ENCODE data around the gene OR6S1.
"Not testable (repeated sequence)": the region's sequence is repeated elsewhere in the genome, so short reads cannot be mapped to it uniquely, and the experiment has no call there.

OR6S1 gene

DNA sequence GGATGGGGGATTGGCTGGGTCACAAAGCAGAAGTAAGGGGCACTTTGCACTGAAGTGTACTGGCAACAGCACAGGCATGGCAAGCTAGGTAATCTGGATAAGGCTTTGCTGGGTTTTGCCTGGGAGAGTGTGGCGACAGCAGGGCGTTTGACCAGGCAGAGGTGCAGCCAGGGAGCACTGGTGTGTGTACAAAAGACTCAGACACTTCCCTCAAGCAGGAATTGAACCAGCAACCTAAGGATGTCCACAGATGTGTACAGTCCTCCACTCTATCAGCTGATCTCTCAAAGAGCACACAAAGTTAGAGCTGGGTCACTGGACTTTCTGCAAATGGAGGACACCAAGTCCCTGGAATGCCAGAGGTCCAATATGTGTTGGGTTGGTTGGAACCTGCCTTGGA, 27.5 kb upstream of the OR6S1 start:
- DNase-seq (ENCODE audit: low spot score), result no peak

DNA sequence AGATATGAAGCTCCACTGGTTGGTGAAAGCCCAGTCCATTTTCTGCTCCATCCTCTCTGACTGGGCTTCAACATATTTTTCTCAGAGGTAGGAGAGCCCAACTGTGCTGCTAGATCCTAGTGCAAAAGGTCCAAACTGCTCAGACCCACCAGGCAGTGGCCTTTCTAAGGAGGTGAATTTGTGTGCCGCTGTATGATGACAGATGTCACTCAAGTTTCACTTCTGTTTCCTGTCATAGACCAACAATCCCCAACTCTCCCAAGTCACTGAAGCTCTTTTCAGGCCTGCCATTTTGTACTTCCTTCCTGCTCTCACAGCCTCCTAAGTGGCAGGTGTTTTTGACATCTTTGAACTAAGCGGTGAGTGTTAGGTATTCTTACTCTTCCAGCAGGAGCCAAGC, 26.5 kb upstream of the OR6S1 start:
- DNase-seq (ENCODE audit: low spot score), result no peak

DNA sequence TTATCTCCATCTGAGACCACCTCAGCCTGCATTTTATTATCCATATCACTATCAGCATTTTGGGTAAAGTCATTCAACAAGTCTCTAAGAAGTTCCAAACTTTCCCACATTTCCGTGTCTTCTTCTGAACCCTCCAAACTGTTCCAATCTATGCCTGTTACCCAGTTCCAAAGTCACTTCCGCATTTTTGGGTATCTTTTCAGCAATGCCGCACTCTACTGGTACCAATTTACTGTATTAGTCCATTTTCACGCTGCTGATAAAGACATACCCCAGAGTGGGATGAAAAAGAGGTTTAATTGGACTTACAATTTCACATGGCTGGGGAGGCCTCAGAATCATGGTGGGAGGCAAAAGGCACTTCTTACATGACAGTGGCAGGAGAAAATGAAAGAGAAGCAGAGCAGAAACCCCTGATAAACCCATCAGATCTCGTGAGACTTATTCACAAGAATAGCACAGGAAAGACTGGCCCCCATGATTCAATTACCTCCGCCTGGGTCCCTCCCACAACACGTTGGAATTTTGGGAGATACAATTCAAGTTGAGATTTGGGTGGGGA, 25.0 kb upstream of the OR6S1 start:
- not testable (repeated sequence) for DNase-seq (ENCODE audit: low spot score)

DNA sequence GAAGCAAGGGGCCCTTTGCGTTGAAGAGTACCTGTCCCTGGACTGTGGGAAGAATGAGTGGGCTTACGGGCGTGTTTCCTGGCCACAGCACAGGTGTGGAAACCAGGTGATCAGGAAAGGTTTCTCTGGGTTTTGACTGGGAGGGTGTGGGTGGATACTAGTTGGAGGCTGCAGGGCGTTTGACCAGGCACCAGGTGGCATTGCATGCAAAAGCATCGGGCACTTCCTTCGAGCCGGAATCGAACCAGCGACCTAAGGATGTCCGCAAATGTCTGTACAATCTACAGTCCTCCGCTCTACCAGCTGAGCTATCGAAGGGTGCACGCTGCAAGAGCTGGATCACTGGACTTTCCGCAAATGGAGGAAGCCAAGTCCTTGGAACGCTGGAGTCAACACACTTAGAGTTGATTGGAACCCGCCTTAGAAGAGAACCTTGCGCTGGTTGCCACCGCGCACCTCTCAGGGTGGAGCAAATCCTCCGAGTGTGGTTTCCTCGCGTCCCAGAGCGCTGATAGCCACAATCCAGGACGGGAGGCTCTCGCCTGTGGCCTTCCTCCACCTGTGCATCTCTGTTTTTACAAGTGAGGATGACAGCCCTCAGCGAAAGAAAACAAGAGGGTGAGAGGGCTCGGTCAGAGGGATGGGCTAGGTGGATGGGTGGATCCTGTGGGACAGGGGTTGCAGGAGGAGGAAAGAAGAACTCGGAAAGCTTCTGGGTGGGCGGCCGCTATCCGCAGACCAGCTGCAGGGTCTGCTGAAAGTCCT, 21.7 kb upstream of the OR6S1 start:
- peak; percentile 81 for DNase-seq (ENCODE audit: low spot score)

- DNase-seq (ENCODE audit: low spot score), result no peak
Measured at GRCh38 chr14:20661197-20661596, 19.7 kb upstream of the OR6S1 start.

DNA sequence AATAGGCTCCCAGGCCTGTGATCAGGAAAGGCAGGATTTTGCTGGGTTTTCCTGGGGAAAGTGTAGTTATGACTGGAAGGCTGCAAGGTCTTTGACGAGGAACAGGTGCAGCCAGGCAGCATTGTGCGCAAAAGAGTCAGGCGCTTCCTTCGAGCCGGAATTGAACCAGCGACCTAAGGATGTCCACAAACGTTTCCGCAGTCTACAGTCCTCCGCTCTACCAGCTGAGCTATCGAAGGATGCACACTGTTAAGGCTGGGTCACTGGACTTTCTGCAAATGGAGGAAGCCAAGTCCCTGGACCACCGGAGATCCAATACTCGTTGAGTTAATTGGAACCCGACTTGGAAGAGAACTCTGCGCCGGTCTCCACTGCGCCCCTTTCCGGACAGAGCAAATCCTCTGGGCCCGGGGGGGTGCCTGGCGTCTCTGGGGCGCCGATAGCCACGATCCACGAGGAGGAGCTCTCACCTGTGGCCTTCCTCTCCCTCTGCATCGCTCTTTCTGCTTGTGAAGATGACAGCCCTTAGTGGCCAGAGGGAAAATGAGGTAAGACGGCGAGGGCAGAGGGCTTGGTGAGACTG, 18.4 kb upstream of the OR6S1 start:
- DNase-seq (ENCODE audit: low spot score), result no peak

- DNase-seq (ENCODE audit: low spot score), result no peak
Measured at GRCh38 chr14:20659336-20659735, 17.8 kb upstream of the OR6S1 start.

DNA sequence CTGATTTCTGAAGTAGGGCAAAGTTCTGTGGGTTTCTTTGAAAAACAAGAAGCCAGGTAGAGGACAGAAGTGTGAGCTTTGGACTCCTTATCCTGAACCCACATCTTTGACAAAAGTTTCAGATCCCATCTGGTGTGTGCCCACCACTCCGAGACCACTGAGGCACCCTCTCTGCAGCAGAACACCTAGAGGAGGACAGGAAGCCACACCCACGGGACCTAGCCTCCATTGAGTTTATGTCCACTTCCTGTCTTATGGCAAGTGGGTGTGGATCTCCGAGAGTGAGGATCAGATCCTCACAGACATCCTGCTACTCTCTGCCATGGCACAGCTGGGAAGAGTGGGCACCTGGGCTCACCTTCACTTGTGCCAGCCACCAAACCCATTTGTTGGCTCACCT, 16.8 kb upstream of the OR6S1 start:
- DNase-seq (ENCODE audit: low spot score), result no peak

DNA sequence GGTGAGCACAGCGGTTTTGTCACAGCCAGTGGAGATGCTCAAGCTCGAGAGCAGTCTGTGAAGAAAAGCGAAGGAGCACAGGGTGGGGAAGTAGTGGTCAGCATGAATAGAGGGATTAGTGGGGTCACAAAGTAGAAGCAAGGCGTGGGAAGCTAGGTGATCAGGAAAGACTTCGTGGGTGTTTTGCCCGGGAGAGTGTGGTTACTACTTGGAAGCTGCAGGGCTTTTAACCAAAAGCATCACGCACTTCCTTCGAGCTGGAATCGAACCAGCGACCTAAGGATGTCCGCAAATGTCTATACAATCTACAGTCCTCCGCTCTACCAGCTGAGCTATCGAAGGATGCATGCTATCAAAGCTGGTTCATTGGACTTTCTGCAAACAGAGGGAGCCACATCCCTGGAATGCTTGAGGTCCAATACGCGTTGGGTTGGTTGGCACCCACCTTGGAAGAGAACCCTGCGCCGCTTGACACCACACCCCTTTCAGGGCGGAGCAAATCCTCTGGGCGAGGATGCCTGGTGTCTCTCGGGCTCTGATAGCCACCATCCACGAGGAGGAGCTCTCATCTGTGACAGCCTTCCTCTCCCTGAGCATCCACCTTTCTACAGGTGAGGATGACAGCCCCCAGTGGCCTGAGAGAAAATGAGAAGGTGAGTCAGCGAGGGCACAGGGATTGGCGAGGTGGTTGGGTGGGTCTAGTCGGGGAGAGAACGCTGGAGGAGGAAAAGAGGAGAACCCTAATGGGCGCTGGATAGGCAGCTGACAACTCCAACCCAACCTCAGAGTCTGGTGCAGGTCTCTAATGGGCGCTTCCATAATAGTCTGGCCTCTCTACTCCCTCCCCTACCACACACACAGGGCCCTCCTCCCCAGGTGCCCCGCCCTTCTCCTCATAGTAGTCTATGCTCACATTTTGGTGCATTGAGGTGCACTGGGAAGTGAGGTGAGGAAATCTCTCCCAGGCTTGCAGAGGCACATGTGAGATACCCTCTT, 16.0 kb upstream of the OR6S1 start:
- peak; percentile 16 for DNase-seq (ENCODE audit: low spot score)

- no peak for DNase-seq (ENCODE audit: low spot score)
Measured at GRCh38 chr14:20656274-20656673, 14.8 kb upstream of the OR6S1 start.

DNA sequence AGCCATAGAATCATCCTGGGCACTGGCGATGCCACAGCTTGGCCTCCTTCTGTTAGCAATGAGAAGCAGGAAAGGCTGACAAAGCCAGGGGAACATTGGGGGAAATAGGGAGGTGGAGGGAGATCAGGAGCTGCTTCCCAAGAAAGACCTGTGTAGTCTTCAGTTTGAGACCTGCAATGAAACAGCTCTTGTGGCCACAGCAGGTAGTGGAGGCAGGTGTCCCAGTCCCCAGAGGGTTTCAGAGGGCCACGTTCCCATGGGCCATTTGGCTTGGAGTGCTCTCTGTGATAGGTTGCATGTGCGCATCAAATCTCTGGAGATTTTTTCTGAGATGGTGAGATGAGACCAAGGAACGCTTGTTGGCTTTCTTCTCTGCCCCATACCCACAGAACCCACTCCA, 14.4 kb upstream of the OR6S1 start:
- DNase-seq (ENCODE audit: low spot score), result no peak

GRCh38 chr14:20652996-20653975, 11.8 kb upstream of the OR6S1 start:
- DNase-seq (ENCODE audit: low spot score), result no peak

DNA sequence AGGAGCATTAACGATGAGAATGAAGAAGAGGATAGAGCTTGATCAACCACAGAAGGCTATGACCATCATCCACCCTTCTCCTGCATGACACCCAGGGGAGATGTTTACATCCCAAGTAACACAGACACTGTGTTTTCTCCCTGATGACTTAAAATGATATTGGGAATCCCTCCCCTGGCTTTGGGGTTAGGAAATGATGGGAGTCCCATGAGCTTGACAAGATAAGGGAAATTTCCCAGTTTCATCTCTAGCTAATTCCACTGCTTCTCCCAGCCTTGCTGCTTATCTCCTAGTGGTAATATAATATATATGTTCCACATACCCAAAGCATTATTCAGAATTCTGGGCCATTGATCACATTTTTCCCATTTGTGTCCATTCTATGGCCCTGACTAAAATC, 4.0 kb upstream of the OR6S1 start:
- no peak for DNase-seq (ENCODE audit: low spot score)

DNA sequence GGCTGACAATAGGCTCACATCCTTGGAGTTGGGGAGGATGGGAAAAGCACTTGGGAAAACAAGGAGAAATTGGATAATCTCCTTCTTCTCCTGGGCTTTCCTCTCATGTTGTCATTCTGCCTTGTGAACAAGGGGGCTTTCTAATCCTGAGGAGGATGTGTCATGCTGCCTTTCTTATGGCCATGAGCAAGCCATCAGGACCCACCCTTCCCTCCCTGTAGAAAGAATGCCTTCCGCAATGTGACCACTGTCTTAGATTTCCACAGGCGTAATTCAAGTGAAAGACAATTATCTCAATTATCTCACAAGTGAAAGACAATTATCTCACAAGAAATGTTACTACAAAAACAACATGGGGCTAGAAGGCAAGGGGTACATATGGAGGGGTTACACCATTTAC, 3.0 kb upstream of the OR6S1 start:
- DNase-seq (ENCODE audit: low spot score), result no peak

DNA sequence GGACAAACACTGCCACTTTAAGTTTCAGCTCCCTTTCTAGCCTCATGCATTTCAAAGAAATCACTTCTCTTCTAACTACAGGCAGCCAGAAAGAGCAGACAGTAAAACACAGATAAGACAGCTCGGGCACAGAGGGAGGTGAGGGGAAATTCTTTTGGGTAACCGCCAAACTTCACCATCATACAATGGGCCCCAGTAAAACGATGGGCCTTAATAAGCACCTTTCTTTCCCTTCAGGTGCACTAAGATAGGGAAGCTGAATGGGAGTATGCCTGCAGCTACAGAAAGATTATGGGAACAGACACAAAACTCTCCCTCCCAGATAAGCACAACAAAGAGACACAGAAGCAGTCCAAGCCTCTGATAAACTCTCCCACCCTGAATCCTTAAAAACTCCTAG, 1.3 kb upstream of the OR6S1 start:
- not testable (repeated sequence) for DNase-seq (ENCODE audit: low spot score)

GRCh38 chr14:20642182-20642581, 691 bp upstream of the OR6S1 start:
- no peak for DNase-seq (ENCODE audit: low spot score)

GRCh38 chr14:20632831-20633691, 8.4 kb downstream of the OR6S1 start:
- peak; percentile 78 for DNase-seq (ENCODE audit: low spot score)

DNA sequence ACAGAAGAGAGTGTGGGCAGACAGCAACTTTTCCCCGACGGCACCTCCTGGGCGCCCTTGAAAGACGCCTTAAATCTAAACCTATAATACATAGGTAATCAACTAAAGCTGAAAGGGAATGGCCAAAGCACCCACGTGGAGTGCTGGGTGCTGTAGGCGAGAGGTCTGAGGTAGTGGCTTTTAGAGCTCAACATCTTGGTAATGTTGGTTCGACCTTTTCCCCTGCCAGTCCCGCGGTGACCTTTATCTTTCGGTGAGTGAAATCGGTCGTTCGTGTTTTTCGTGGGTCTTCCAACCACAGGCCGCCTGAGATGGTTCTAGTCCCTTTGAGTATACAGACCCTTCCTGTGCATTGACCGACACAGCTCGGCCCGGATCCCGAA, 9.1 kb downstream of the OR6S1 start:
- no peak for DNase-seq (ENCODE audit: low spot score)

DNA sequence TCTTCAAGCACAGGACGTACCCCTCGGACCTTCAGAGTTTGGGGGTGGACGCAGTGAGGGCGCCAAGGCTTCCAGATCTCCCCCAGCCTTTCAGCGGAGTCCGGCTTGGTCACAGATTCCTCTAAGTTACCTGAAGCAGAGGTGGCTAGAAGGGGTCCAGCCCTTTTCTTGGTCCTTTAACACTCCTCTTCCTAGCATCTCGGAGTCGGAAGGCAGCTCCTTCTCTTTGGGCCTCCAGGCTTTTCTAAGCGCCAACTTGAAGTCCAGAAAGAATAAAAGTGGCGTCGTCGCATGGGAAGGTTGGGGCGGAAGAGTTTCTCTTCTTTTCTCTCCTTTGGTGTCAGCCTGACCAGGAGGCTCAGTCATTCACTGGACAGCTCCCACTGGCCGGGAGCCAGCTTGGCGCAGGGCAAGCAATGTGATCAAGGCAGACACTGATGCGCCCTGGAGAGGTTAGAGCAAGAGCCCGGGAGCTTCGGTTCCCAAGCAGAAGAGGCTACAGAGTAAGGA, 9.6 kb downstream of the OR6S1 start:
- no peak for DNase-seq (ENCODE audit: low spot score)
